HL-60/S4 (cell line): Measurements from ENCODE around the gene SV2A.
"Not testable (repeated sequence)": the region's sequence is repeated elsewhere in the genome, so short reads cannot be mapped to it uniquely, and the experiment has no call there.

Experiments
- in situ Hi-C: fragments of 300-500 bp; cut with MboI; formaldehyde crosslinking; loops from 2 replicates; pipeline ENCODE4 v1.14.3; 2022; ENCODE audit warnings: low sequenced_read_pairs

The SV2A gene

DNA sequence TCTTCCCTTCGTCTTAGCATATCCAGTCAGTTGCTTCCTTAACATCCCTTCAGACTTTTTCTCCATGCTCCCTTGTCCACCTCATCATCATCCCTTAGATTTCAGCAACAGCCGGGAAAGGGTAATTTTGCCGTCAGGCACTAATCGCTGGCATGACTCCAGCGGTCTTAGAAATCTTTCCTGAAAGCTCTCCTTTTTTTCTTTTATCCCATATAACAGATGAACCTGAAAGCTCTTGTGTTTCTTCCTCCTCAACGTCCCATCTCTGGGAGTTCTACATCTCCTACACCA is 28.7 kb downstream of the SV2A start:
- in situ Hi-C loops: no loop called here

DNA sequence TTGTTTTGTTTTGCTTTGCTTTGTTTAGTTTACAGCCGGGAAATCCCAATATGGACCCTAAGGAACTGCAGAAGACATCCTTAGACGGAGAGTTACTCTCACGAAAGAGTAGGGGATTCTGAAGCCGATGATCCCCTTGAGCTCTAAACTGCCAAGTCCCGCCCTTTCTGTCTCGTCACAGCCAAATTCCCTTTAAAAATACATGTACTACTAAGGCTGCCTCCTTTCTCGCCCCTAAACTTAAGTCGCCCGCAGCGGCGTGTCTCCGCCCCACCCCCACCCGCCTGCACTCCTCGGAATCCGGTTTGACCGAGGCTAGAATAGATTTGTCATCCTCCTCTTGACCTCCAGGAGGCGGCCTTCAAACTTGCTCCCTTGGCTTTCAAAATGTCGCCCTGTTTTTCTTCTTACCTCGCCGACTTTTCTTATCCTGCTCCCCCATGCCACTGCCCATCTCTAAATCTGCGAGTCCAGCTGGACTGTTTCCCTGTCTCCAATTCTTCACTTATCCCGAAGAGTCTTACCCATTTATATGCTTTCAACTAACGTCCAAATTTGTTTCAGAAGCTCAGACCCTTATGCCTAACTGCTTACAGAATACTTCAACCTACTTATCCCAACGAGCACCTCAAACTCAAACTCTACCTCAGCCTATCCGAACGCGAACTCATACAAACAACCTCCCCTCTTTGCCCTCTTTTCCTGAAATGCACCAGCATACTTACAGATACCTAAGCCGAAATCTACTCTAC is 29.2 kb downstream of the SV2A start:
- in situ Hi-C loops: no loop called here

DNA sequence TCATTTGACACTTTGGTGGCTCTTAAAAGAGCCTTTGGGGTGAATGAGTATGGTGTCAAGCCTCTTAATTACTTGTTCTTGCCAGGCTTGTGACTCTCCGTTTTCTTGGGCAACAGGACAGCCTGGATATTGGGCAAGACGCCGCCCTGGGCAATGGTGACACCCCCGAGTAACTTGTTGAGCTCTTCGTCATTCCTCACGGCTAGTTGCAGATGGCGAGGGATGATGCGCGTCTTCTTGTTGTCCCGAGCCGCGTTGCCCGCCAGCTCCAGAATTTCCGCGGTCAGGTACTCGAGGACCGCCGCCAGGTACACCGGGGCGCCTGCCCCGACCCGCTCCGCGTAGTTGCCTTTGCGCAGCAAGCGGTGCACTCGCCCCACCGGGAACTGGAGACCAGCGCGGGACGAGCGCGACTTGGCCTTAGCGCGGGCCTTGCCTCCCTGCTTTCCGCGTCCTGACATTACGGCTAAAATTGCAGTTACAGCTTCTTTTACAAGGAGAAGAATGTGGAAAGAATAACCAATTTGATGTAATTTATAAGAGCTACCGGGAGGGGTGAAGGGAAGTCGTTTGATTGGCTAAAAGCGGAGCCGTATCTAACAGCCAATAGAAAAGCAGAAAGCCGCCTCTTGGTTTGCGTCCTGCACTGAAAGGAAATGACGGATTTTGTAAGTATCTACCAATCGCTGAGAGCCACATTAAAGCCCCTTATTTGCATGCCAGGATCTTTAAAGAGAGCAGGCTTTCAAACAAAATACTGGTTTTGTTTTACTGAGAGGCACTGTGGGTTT is 30.0 kb downstream of the SV2A start:
- in situ Hi-C loops: no loop called here

GRCh38 chr1:149887196-149887455 is 30.5 kb downstream of the SV2A start:
- in situ Hi-C loops: not testable (repeated sequence)

- in situ Hi-C loops: no loop called here
Observed at GRCh38 chr1:149886396-149887195, 31.0 kb downstream of the SV2A start.

- in situ Hi-C loops: not testable (repeated sequence)
Observed at GRCh38 chr1:149886121-149886395, 31.6 kb downstream of the SV2A start.

- in situ Hi-C loops: no loop called here
Observed at GRCh38 chr1:149885339-149886120, 32.1 kb downstream of the SV2A start.

- in situ Hi-C loops: no loop called here
Observed at GRCh38 chr1:149884433-149885338, 33.0 kb downstream of the SV2A start.

- in situ Hi-C loops: no loop called here
Observed at GRCh38 chr1:149883598-149884247, 33.9 kb downstream of the SV2A start.

GRCh38 chr1:149881876-149882275 is 35.8 kb downstream of the SV2A start:
- in situ Hi-C loops: no loop called here

DNA sequence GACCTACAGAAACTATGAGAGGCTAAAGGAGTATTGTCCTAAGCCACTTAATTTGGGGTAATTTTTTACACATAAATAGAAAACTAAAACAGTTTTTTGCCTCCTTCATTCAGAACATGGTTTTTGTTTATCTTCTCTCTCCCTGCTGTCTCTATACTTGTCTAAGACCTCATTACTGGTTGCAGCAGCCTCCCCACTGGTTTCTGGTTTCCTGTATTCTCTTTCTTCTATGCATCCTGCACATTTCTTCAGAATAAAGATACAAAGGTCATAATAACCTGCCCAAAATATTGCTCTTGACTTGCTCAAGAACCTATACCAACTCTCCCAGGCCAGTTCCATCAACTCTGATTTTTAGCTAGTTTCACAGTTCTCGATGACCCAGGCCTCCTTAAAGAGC is 38.1 kb downstream of the SV2A start:
- in situ Hi-C loops: no loop called here

DNA sequence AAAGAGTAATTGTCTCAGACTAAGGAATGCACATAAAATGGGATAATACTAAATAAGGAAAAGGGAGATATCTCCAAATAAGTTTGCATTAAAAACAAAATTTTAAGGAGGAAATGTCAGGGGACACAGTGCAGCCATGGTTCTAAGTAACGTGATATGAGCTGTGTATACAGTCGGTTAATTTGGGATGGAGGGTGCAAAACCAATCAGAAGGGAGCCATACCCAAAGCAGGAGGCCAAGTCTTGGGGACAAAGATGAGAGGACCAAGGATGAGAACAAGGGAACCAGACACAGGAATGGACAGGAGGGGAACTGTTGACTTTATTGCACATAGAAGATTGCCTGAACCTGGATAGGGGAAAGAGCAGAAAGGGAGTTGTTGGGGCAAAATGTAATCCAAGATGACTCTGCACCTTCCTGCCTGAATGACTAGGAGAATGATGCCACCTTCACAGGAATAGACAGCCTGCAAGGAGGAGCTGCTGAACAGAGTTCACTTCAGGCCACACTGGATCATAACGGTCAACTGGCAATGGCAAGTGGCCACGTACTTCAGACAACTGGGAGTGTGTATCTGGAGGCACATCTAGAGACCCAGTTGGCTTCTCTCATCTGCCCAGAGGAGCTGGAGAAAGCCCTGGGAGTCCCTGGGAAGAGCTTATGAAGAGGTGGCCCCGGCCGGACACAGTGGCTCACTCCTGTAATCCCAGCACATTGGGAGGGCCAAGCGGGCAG is 40.3 kb downstream of the SV2A start:
- in situ Hi-C loops: no loop called here

GRCh38 chr1:149873060-149873459 is 44.6 kb downstream of the SV2A start:
- in situ Hi-C loops: not testable (repeated sequence)

DNA sequence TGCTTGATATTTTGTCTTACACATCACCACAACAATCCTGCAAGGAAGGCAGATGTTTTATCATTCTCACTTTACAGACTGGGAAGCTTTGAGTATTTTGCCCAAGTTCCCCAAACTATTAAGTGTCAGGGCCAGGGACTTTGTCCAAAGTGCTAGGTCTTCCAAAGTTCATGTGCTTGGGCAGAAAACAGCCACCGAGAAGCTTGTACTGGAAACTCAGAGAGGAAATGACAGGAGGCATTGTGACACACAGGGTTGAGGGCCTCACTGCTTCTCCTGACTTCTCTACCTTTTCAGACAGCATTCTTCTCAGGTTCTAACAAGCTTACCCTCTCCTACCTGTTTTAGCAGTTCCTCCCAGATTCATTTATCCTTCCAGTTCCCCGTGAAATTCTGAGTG is 50.8 kb downstream of the SV2A start:
- in situ Hi-C loops: not testable (repeated sequence)

- in situ Hi-C loops: not testable (repeated sequence)
Observed at GRCh38 chr1:149861497-149862054, 56.1 kb downstream of the SV2A start.

DNA sequence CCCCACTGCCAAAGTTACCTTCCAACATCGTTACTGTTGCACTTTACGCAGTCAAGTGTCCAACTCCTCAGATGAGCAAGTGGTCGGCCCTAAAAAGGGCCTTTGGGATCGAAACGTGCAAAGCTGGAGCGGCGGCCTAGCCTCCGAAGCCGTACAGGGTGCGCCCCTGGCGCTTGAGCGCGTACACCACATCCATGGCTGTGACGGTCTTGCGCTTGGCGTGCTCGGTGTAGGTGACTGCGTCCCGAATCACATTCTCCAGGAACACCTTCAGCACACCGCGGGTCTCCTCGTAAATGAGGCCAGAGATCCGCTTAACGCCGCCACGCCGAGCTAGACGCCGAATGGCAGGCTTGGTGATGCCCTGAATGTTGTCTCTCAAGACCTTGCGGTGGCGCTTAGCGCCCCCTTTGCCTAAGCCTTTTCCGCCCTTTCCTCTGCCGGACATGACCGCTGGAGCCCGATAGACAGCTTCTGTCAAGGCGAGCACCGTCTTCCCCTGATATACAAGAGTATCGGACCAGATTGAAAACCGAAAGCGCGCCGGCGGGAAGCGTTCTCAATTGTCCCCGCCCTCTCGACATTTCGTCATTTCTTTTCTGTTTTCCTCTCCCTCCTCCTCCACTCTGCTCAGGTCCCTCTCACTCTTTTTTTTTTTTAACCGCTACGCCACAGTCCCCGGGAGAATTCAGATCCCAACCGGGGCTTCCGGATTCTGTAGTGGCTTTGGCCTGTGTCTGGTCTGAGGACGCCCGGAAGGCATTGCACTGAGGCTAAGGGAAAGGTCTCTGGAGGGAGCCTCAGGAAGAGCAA is 56.8 kb downstream of the SV2A start:
- in situ Hi-C loops: not testable (repeated sequence)

DNA sequence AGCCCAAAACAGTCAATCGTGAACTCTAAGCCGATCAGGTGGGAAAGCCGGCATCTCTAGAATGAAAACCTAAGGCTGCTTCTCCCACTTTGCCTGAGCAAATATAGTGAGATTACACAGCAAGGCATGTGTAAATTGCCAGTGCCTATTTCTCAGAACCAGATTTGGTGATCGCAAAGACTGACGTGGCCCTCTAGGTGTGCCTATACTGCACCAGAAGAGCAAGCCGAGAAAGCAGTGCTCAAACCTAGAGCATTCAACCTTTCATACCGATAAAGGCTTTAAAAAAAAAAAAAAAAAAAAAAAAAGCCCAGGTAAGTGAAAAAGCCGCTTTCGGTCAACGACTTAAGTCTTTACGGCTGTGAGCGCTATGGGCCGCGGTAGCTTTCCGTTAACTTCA is 57.4 kb downstream of the SV2A start:
- in situ Hi-C loops: not testable (repeated sequence)
